ENCODE data around the gene ITSN1.

The ITSN1 gene

GRCh38 chr21:33817663-33818451 is 175.6 kb downstream of the ITSN1 start:
- TF ChIP-seq, protein P1, sequence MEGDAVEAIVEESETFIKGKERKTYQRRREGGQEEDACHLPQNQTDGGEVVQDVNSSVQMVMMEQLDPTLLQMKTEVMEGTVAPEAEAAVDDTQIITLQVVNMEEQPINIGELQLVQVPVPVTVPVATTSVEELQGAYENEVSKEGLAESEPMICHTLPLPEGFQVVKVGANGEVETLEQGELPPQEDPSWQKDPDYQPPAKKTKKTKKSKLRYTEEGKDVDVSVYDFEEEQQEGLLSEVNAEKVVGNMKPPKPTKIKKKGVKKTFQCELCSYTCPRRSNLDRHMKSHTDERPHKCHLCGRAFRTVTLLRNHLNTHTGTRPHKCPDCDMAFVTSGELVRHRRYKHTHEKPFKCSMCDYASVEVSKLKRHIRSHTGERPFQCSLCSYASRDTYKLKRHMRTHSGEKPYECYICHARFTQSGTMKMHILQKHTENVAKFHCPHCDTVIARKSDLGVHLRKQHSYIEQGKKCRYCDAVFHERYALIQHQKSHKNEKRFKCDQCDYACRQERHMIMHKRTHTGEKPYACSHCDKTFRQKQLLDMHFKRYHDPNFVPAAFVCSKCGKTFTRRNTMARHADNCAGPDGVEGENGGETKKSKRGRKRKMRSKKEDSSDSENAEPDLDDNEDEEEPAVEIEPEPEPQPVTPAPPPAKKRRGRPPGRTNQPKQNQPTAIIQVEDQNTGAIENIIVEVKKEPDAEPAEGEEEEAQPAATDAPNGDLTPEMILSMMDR (IDR thresholded peaks at IDR 0.05; ENCODE audit: insufficient read depth, low read length, poor library complexity, severe bottlenecking): no peak
- Histone ChIP-seq H3K27me3 (replicated peaks; ENCODE audit: control insufficient read depth, insufficient read depth, low read length) (no peaks in the 10 kb centered on the region), H3K4me3 (replicated peaks; ENCODE audit: low read depth, low read length) (no peak overlapping the region), H3K36me3 (ENCODE audit: control insufficient read depth, insufficient read depth, low read length) (no peaks in the 10 kb centered on the region)
- no peak for DNase-seq (ENCODE audit: extremely low read depth, insufficient read length)

GRCh38 chr21:33820230-33820770 is 178.0 kb downstream of the ITSN1 start:
- H3K27me3 ChIP-seq (replicated peaks; ENCODE audit: control insufficient read depth, insufficient read depth, low read length): no peaks in the 10 kb centered on the region
- no peaks in the 10 kb centered on the region for H3K36me3 ChIP-seq (ENCODE audit: control insufficient read depth, insufficient read depth, low read length)
- TF ChIP-seq, protein P1 (IDR thresholded peaks at IDR 0.05; ENCODE audit: insufficient read depth, low read length, poor library complexity, severe bottlenecking): no peak
- no peak overlapping the region for H3K4me3 ChIP-seq (replicated peaks; ENCODE audit: low read depth, low read length)
- no peak for DNase-seq (ENCODE audit: extremely low read depth, insufficient read length)

GRCh38 chr21:33820798-33821197 is 178.5 kb downstream of the ITSN1 start:
- TF ChIP-seq, protein P1 (IDR thresholded peaks at IDR 0.05; ENCODE audit: insufficient read depth, low read length, poor library complexity, severe bottlenecking): no peak
- no peak for DNase-seq (ENCODE audit: extremely low read depth, insufficient read length)
- Histone ChIP-seq H3K36me3 (ENCODE audit: control insufficient read depth, insufficient read depth, low read length) (no peaks in the 10 kb centered on the region), H3K4me3 (replicated peaks; ENCODE audit: low read depth, low read length) (no peak overlapping the region), H3K27me3 (replicated peaks; ENCODE audit: control insufficient read depth, insufficient read depth, low read length) (no peaks in the 10 kb centered on the region)

DNA sequence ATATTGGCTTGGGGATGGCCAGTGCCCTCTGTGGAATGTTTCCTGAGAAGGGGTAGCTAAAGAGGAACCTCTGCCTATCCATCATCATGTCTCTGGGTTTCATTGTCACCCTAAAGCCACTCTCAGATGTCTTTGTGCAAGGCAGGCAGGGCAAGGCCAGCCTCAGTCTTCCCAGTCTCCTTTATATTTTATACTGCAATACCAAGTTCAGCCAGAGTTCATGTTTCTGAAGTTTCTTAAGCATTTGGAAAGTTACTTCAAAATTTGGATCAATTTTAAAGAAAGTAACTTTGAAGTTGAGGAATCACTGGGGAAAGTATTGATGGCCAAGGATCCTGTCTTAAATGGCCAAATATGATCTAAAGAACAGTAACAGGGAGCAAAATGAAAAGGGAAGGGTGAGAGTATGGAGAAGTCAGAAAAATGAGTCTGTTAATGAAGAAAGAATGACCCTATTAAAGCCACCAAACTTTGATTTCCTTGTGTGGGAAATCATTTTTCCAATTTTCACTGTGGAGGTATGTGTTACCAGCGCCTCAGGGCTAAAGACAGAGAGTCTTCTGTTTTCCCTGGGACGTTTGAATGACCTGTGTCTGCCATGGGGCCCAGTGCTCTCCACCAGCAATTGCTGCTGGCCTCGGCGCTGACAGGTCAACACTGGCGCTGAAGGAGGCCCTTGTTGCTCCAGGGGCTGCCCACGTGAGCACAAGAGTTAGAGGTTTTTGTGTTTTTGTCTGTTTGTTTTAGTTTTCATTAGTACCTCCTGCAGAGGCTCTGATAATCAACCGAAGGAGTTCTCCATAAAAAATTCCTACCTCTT is 179.4 kb downstream of the ITSN1 start:
- DNase-seq (ENCODE audit: extremely low read depth, insufficient read length): no peak
- no peaks in the 10 kb centered on the region for H3K36me3 ChIP-seq (ENCODE audit: control insufficient read depth, insufficient read depth, low read length)
- H3K4me3 ChIP-seq (replicated peaks; ENCODE audit: low read depth, low read length): no peak overlapping the region
- TF ChIP-seq, protein P1 (IDR thresholded peaks at IDR 0.05; ENCODE audit: insufficient read depth, low read length, poor library complexity, severe bottlenecking): no peak
- H3K27me3 ChIP-seq (replicated peaks; ENCODE audit: control insufficient read depth, insufficient read depth, low read length): no peaks in the 10 kb centered on the region

GRCh38 chr21:33824156-33824941 is 182.0 kb downstream of the ITSN1 start:
- H3K36me3 ChIP-seq (ENCODE audit: control insufficient read depth, insufficient read depth, low read length): no peaks in the 10 kb centered on the region
- DNase-seq (ENCODE audit: extremely low read depth, insufficient read length): no peak

More at GRCh38 chr21:33824156-33824941, 182.0 kb downstream of the ITSN1 start:
- no peaks in the 10 kb centered on the region for H3K27me3 ChIP-seq (replicated peaks; ENCODE audit: control insufficient read depth, insufficient read depth, low read length)
- H3K4me3 ChIP-seq (replicated peaks; ENCODE audit: low read depth, low read length): no peak overlapping the region
- TF ChIP-seq, protein P1 (IDR thresholded peaks at IDR 0.05; ENCODE audit: insufficient read depth, low read length, poor library complexity, severe bottlenecking): no peak

All from GM06990 (cell line).